Hepatocyte (in vitro differentiated cells): Measurements from ENCODE around the gene SPTAN1. TPM values are rescaled to one million over a fixed set of nuclear protein-coding genes. Genes with fewer than 3 reads are reported as not detected.
A peak's percentile ranks its signal among the peaks of the same experiment; 100 is the strongest.
"Not testable (repeated sequence)": the region's sequence is repeated elsewhere in the genome, so short reads cannot be mapped to it uniquely, and the experiment has no call there.

Source experiments
- DNase-seq: peaks from one replicate; pipeline ENCODE4 v3.0.0-alpha.2; 2016; ENCODE audit warnings: low spot score
- H2AFZ ChIP-seq: fragments of 200-600 bp; sonication (generic); 2 replicates; pipeline ENCODE4 v1.6.0; 2016; ENCODE audit warnings: antibody characterized with exemption, mild to moderate bottlenecking
- H3K27ac ChIP-seq: fragments of 200-600 bp; sonication (generic); 2 replicates; pipeline ENCODE4 v1.5.1; 2016; ENCODE audit warnings: mild to moderate bottlenecking
- H3K27me3 ChIP-seq: fragments of 200-600 bp; sonication (generic); 2 replicates; pipeline ENCODE4 v1.6.1; 2016
- H3K36me3 ChIP-seq: fragments of 200-600 bp; sonication (generic); replicated peaks from 2 replicates; pipeline ENCODE4 v1.5.1; 2016; ENCODE audit warnings: low read depth; ENCODE audit not compliant: insufficient read depth
- H3K4me1 ChIP-seq: fragments of 200-600 bp; sonication (generic); 2 replicates; pipeline ENCODE4 v1.5.1; 2016; ENCODE audit warnings: mild to moderate bottlenecking, moderate library complexity; ENCODE audit not compliant: insufficient read depth
- H3K4me2 ChIP-seq: fragments of 200-600 bp; sonication (generic); 2 replicates; pipeline ENCODE4 v1.6.0; 2016
- H3K4me3 ChIP-seq: fragments of 200-600 bp; sonication (generic); 2 replicates; pipeline ENCODE4 v1.5.1; 2016; ENCODE audit warnings: mild to moderate bottlenecking
- H3K79me2 ChIP-seq: fragments of 200-600 bp; sonication (generic); 2 replicates; pipeline ENCODE4 v1.6.0; 2017; ENCODE audit warnings: mild to moderate bottlenecking
- H3K9me2 ChIP-seq: fragments of 200-600 bp; sonication (generic); replicated peaks from 2 replicates; pipeline ENCODE4 v1.6.0; 2017; ENCODE audit warnings: mild to moderate bottlenecking; ENCODE audit not compliant: insufficient read depth
- H3K9me3 ChIP-seq: fragments of 200-600 bp; sonication (generic); 2 replicates; pipeline ENCODE4 v1.5.1; 2016; ENCODE audit warnings: low read depth, mild to moderate bottlenecking
- H4K20me1 ChIP-seq: fragments of 200-600 bp; sonication (generic); 2 replicates; pipeline ENCODE4 v1.6.0; 2016; ENCODE audit warnings: mild to moderate bottlenecking; ENCODE audit not compliant: insufficient read depth, poor library complexity, severe bottlenecking
- CTCF ChIP-seq: fragments of 200-600 bp; sonication (generic); IDR thresholded peaks from 2 replicates; pipeline ENCODE4 v1.5.1; 2016; ENCODE audit warnings: antibody characterized with exemption, mild to moderate bottlenecking; ENCODE audit not compliant: poor library complexity
- EZH2 ChIP-seq: fragments of 200-600 bp; sonication (generic); IDR thresholded peaks from 2 replicates; pipeline ENCODE4 v1.6.1; 2016; ENCODE audit warnings: antibody characterized with exemption, mild to moderate bottlenecking, borderline replicate concordance
- EZH2phosphoT487 ChIP-seq: fragments of 200-600 bp; sonication (generic); IDR thresholded peaks from one replicate; pipeline ENCODE4 v1.6.1; 2018; ENCODE audit warnings: antibody characterized with exemption, mild to moderate bottlenecking, low read depth, moderate library complexity; ENCODE audit not compliant: unreplicated experiment, severe bottlenecking
- WGBS: methylation state at CpG from one replicate; pipeline ENCODE4 v1.1.6; 2016; ENCODE audit warnings: low lambda C conversion rate; ENCODE audit errors: missing lambda C conversion rate; 5-methylcytosine and 5-hydroxymethylcytosine counted together
- polyA plus RNA-seq: library from polyadenylated mRNA; unstranded; fragments of >200 nt; fragmentation: Nextera tagmentation; extraction: Ambion mirVana; gene quantifications from 2 replicates; pipeline ENCODE4 v1.2.1, GENCODE V29; 2016
- total RNA-seq: library from RNA; depleted of rRNA; stranded (reverse); fragments of >200 nt; gene quantifications from 2 replicates; pipeline ENCODE4 v1.2.3, GENCODE V29; 2014

SPTAN1 gene
- total and polyA plus RNA-seq, 2 experiments from 2014 or later = 123 to 184 TPM

- Histone ChIP-seq H3K9me3 (no peaks in the 10 kb centered on the region), H3K36me3 (peaks cover 13% of the 10 kb centered on the region)
Measured at GRCh38 chr9:128579194-128579593, 26.8 kb downstream of the SPTAN1 start.

GRCh38 chr9:128580731-128581130, 28.3 kb downstream of the SPTAN1 start:
- Histone ChIP-seq H3K4me2 (no peak overlapping the region), H3K79me2 (no peaks in the 10 kb centered on the region), H3K27me3 (no peaks in the 10 kb centered on the region), H2AFZ (no peak overlapping the region), H3K36me3 (peaks cover 13% of the 10 kb centered on the region), H3K9me2 (no peaks in the 10 kb centered on the region), H4K20me1 (no peaks in the 10 kb centered on the region), H3K27ac (no peak overlapping the region), H3K9me3 (no peaks in the 10 kb centered on the region), H3K4me3 (no peak overlapping the region), H3K4me1 (no peaks in the 10 kb centered on the region)
- no peak for DNase-seq
- TF ChIP-seq EZH2phosphoT487 (no peak), CTCF (no peak), EZH2 (no peak)
- WGBS = 89% methylated on average over 10 of the region's 10 CpGs

More at GRCh38 chr9:128579194-128579593, 26.8 kb downstream of the SPTAN1 start:
- 92% methylated on average over 1 of the region's 1 CpG for WGBS
- Histone ChIP-seq H4K20me1 (no peaks in the 10 kb centered on the region), H3K27ac (no peak overlapping the region), H3K9me2 (no peaks in the 10 kb centered on the region), H3K4me2 (no peak overlapping the region), H3K4me1 (no peaks in the 10 kb centered on the region), H3K27me3 (no peaks in the 10 kb centered on the region), H3K79me2 (no peaks in the 10 kb centered on the region), H3K4me3 (no peak overlapping the region), H2AFZ (no peak overlapping the region)
- TF ChIP-seq EZH2phosphoT487 (no peak), CTCF (no peak), EZH2 (no peak)
- no peak for DNase-seq

GRCh38 chr9:128585155-128585554, 32.8 kb downstream of the SPTAN1 start:
- not testable (repeated sequence) for H3K9me3 ChIP-seq, DNase-seq, H3K36me3 ChIP-seq, H3K4me3 ChIP-seq, H3K9me2 ChIP-seq, H3K4me2 ChIP-seq, H3K4me1 ChIP-seq, H4K20me1 ChIP-seq, H3K27ac ChIP-seq, H2AFZ ChIP-seq, H3K27me3 ChIP-seq, H3K79me2 ChIP-seq
- 93% methylated on average over 8 of the region's 8 CpGs for WGBS

GRCh38 chr9:128586934-128587333, 34.5 kb downstream of the SPTAN1 start:
- not testable (repeated sequence) for H4K20me1 ChIP-seq, H3K9me3 ChIP-seq, H3K79me2 ChIP-seq, H2AFZ ChIP-seq, H3K27me3 ChIP-seq, DNase-seq, H3K4me1 ChIP-seq, H3K4me2 ChIP-seq, H3K36me3 ChIP-seq, H3K4me3 ChIP-seq, H3K9me2 ChIP-seq
- peak overlapping the region; percentile 19 for H3K27ac ChIP-seq
- WGBS = 70% methylated on average over 11 of the region's 11 CpGs
